ENCODE results near the gene RASSF7. TPM values are rescaled to one million over a fixed set of nuclear protein-coding genes. Genes with fewer than 3 reads are reported as not detected.

The RASSF7 gene
- total and polyA plus RNA-seq, 2 donors (not counting 3 experiments of a cell fraction or from before 2014, with no cell fraction given) = 14.1 to 19.9 TPM

- H3K4me1 ChIP-seq (ENCODE audit: control insufficient read depth, extremely low read depth, insufficient read depth, low read length) = peaks cover 14% of the 10 kb centered on the region
- peak within 1 kb of the TSS; percentile 98 for H3K27ac ChIP-seq (ENCODE audit: insufficient read depth, low read depth, low read length)
- H3K27me3 ChIP-seq (ENCODE audit: control insufficient read depth in 2 of 2, insufficient read depth in 2 of 2, low read length in 2 of 2) = peaks cover 8 to 10% of the 10 kb centered on the region in 2 experiments
- FAIRE-seq (peak; percentile 90), DNase-seq (ENCODE audit: low read depth, low spot score) (peak; percentile 92)
- intact Hi-C loops (cut with micrococcal nuclease) = loop anchor here (5.0 kb wide), 1 partner anchor 36 kb away; no protein-coding TSS in a partner anchor
- H2AFZ ChIP-seq (ENCODE audit: low read depth, low read length) = peak within 1 kb of the TSS; percentile 98
- dilution Hi-C loops (cut with MboI; ENCODE audit: extremely low pct_ligation_motif_present, low sequenced_read_pairs) = no loop called here
- H3K79me2 ChIP-seq (ENCODE audit: control insufficient read depth, insufficient read depth, low read length) = peaks cover 43% of the 10 kb centered on the region
- peak within 1 kb of the TSS; percentile 79 to 98 (median 79) for H3K4me3 ChIP-seq (replicated peaks in 1 of 3; ENCODE audit: insufficient read depth in 1 of 3, low read depth in 1 of 3, low read length in 3 of 3)
- peak within 1 kb of the TSS; percentile 100 for H3K9ac ChIP-seq (replicated peaks; ENCODE audit: extremely low read depth, insufficient read depth, low read length)
- TF ChIP-seq, protein P1, sequence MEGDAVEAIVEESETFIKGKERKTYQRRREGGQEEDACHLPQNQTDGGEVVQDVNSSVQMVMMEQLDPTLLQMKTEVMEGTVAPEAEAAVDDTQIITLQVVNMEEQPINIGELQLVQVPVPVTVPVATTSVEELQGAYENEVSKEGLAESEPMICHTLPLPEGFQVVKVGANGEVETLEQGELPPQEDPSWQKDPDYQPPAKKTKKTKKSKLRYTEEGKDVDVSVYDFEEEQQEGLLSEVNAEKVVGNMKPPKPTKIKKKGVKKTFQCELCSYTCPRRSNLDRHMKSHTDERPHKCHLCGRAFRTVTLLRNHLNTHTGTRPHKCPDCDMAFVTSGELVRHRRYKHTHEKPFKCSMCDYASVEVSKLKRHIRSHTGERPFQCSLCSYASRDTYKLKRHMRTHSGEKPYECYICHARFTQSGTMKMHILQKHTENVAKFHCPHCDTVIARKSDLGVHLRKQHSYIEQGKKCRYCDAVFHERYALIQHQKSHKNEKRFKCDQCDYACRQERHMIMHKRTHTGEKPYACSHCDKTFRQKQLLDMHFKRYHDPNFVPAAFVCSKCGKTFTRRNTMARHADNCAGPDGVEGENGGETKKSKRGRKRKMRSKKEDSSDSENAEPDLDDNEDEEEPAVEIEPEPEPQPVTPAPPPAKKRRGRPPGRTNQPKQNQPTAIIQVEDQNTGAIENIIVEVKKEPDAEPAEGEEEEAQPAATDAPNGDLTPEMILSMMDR (IDR thresholded peaks at IDR 0.05; ENCODE audit: extremely low read depth in 1 of 2, insufficient read depth in 1 of 2, low read depth in 1 of 2, low read length in 2 of 2) = no peak
- TF ChIP-seq POLR2A (IDR thresholded peaks at IDR 0.05; ENCODE audit: low read depth, low read length) (peak; percentile 83), JUN (IDR thresholded peaks at IDR 0.05; ENCODE audit: borderline replicate concordance, insufficient read depth, insufficient read length, low read depth) (no peak), EZH2 (IDR thresholded peaks at IDR 0.05; ENCODE audit: borderline replicate concordance, low read depth, low read length, severe bottlenecking) (no peak), POLR2AphosphoS5 (IDR thresholded peaks at IDR 0.05; ENCODE audit: insufficient read depth, low read depth, low read length) (peak; percentile 89), GATA2 (IDR thresholded peaks at IDR 0.05; ENCODE audit: insufficient read depth, insufficient read length, low read depth, low read length) (no peak), MAX (IDR thresholded peaks at IDR 0.05; ENCODE audit: insufficient read depth, insufficient read length) (no peak)
- H3K4me2 ChIP-seq (ENCODE audit: insufficient read depth, low read length) = peak within 1 kb of the TSS; percentile 94
- no peaks in the 10 kb centered on the region for H3K9me3 ChIP-seq (replicated peaks; ENCODE audit: control insufficient read depth, insufficient read depth, low read length)
- CTCF ChIA-PET = interaction anchor here (0.7 to 1.8 kb wide), 7 partner anchors 12 to 199 kb away, joined by 3 to 7 read pairs (median 4); partner anchors contain the start of gene HRAS
- no peaks in the 10 kb centered on the region for H3K36me3 ChIP-seq (ENCODE audit: control insufficient read depth in 2 of 2, extremely low read depth in 1 of 2, insufficient read depth in 2 of 2, low read length in 2 of 2)
- POLR2A ChIA-PET = interaction anchor here (0.7 kb wide), 1 partner anchor 172 kb away, joined by 3 read pairs; the partner anchor contains the start of gene TALDO1
- H4K20me1 ChIP-seq (replicated peaks; ENCODE audit: control insufficient read depth, extremely low read depth, insufficient read depth, low read length) = no peaks in the 10 kb centered on the region
- H3K9me1 ChIP-seq (replicated peaks; ENCODE audit: control insufficient read depth, extremely low read depth, insufficient read depth, low read length) = no peaks in the 10 kb centered on the region
- BruUV-seq (replicated peaks) = no TSS peak
These were observed 15.4 kb downstream of the RASSF7 start, which contains the start of gene PHRF1 for GRCh38 chr11:575996-576768. Gene PHRF1, plus strand, starts transcription at chr11:576470. Its CDS starts 5,043 bp downstream, at chr11:581513.
